ENCODE data around the gene ADK. TPM values are rescaled to one million over a fixed set of nuclear protein-coding genes. Genes with fewer than 3 reads are reported as not detected.

Gene ADK
- total and polyA plus RNA-seq, 8 donors = 7.2 to 66.1 (median 21.5) TPM

- H3K36me3 ChIP-seq = peaks cover 0 to 10% (median 7%) of the 10 kb centered on the region in 4 donors
- intact Hi-C loops (cut with DNase I; ENCODE audit: low total_unique reads) = no loop called here
- H3K4me1 ChIP-seq = peaks cover 0 to 13% (median 5%) of the 10 kb centered on the region in 4 donors
- H3K27ac ChIP-seq = peak overlapping the region in 2 of 5 donors; percentile 19 to 45
- H3K27me3 ChIP-seq = no peaks in the 10 kb centered on the region
- no peak for TF ChIP-seq POLR2A (IDR thresholded peaks at IDR 0.05)
- no peak for TF ChIP-seq POLR2AphosphoS5 (IDR thresholded peaks at IDR 0.05)
- TF ChIP-seq, protein P1, sequence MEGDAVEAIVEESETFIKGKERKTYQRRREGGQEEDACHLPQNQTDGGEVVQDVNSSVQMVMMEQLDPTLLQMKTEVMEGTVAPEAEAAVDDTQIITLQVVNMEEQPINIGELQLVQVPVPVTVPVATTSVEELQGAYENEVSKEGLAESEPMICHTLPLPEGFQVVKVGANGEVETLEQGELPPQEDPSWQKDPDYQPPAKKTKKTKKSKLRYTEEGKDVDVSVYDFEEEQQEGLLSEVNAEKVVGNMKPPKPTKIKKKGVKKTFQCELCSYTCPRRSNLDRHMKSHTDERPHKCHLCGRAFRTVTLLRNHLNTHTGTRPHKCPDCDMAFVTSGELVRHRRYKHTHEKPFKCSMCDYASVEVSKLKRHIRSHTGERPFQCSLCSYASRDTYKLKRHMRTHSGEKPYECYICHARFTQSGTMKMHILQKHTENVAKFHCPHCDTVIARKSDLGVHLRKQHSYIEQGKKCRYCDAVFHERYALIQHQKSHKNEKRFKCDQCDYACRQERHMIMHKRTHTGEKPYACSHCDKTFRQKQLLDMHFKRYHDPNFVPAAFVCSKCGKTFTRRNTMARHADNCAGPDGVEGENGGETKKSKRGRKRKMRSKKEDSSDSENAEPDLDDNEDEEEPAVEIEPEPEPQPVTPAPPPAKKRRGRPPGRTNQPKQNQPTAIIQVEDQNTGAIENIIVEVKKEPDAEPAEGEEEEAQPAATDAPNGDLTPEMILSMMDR (IDR thresholded peaks at IDR 0.05) = no peak
- no peak for TF ChIP-seq EP300 (IDR thresholded peaks at IDR 0.05)
- no peaks in the 10 kb centered on the region for H3K9me3 ChIP-seq
- 22 to 59% (median 43%) methylated on average over 3 of the region's 3 CpGs for WGBS, 5 donors
- peak in 1 of 2 donors; percentile 58 for DNase-seq
- no peak overlapping the region for H3K4me3 ChIP-seq
These were observed 553.8 kb downstream of the ADK start for GRCh38 chr10:74704629-74705357.

DNA sequence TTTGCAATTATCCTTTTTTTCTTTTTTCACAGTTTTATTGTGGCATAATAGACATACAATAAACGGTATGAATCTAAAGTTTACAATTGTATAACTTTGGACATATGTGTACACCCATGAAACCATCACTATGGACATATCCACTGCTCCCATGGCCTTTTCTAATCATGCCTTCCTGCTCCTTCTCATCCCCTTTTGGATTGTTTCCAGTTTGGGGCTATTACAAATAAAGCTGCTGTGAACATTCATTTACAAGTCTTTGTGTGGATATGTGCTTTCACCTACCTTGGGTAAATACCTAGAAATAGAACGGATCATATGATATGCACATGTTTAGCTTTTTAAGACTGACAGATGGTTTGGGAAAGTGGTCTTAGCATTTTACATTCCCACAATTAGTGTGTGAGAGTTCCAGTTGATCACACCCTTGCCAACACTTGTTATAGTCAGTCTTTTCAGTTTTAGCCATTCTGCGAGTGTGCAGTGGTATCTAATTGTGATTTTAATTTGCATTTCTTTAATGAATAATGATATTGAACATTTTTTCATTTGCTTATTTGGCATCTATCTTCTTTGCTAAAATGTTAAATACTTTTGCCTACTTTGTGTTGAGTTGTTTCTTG lies 554.4 kb downstream of the ADK start:
- peak overlapping the region in 1 of 5 donors; percentile 19 for H3K27ac ChIP-seq
- H3K4me1 ChIP-seq = peaks cover 0 to 13% (median 5%) of the 10 kb centered on the region in 4 donors
- no peaks in the 10 kb centered on the region for H3K9me3 ChIP-seq
- WGBS, 5 donors = 53 to 78% (median 60%) methylated on average over 3 of the region's 3 CpGs
- no peaks in the 10 kb centered on the region for H3K27me3 ChIP-seq
- no peak overlapping the region for H3K4me3 ChIP-seq
- TF ChIP-seq POLR2A (IDR thresholded peaks at IDR 0.05) = no peak
- no peak for TF ChIP-seq EP300 (IDR thresholded peaks at IDR 0.05)
- no peak for TF ChIP-seq POLR2AphosphoS5 (IDR thresholded peaks at IDR 0.05)
- TF ChIP-seq, protein P1 (IDR thresholded peaks at IDR 0.05) = no peak
- intact Hi-C loops (cut with DNase I; ENCODE audit: low total_unique reads) = no loop called here
- DNase-seq = peak in 1 of 2 donors; percentile 13
- peaks cover 0 to 15% (median 7%) of the 10 kb centered on the region in 4 donors for H3K36me3 ChIP-seq

DNA sequence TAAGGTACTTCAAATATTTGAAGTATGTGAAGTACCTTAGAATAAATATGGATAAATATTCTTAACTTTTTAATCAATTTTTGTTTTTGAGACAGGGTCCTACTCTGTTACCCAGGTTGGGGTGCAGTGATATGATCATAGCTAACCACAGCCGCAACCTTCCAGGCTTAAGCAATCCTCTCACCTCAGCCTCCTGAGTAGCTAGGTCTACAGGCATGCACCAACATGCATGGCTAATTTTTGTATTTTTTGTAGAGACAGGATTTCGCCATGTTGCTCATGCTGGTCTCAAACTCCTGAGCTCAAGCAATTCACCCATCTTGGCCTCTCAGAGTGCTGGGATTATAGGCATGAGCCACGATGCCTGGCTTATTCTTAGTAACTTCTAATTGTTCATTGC lies 555.9 kb downstream of the ADK start:
- Histone ChIP-seq H3K9me3 (no peaks in the 10 kb centered on the region), H3K27me3 (no peaks in the 10 kb centered on the region), H3K4me1 (peaks cover 0 to 13% (median 5%) of the 10 kb centered on the region in 4 donors), H3K4me3 (no peak overlapping the region), H3K36me3 (peaks cover 0 to 15% (median 10%) of the 10 kb centered on the region in 4 donors), H3K27ac (no peak overlapping the region)
- no peak for TF ChIP-seq EP300 (IDR thresholded peaks at IDR 0.05)
- TF ChIP-seq POLR2AphosphoS5 (IDR thresholded peaks at IDR 0.05) = no peak
- 93 to 99% (median 97%) methylated on average over 3 of the region's 3 CpGs for WGBS, 5 donors
- DNase-seq = no peak
- intact Hi-C loops (cut with DNase I; ENCODE audit: low total_unique reads) = no loop called here

- Histone ChIP-seq H3K27ac (no peak overlapping the region), H3K9me3 (no peaks in the 10 kb centered on the region), H3K36me3 (peaks cover 0 to 15% (median 10%) of the 10 kb centered on the region in 4 donors), H3K27me3 (no peaks in the 10 kb centered on the region), H3K4me1 (peaks cover 0 to 13% (median 5%) of the 10 kb centered on the region in 4 donors), H3K4me3 (no peak overlapping the region)
- DNase-seq = no peak
- 91 to 100% (median 95%) methylated on average over 2 of the region's 2 CpGs for WGBS, 5 donors
- TF ChIP-seq, protein P1 (IDR thresholded peaks at IDR 0.05) = no peak
- TF ChIP-seq POLR2AphosphoS5 (IDR thresholded peaks at IDR 0.05) = no peak
- no peak for TF ChIP-seq POLR2A (IDR thresholded peaks at IDR 0.05)
- no peak for TF ChIP-seq EP300 (IDR thresholded peaks at IDR 0.05)
- intact Hi-C loops (cut with DNase I; ENCODE audit: low total_unique reads) = no loop called here
These were observed 557.2 kb downstream of the ADK start for GRCh38 chr10:74708246-74708645.

Data from stomach (tissue), 9 donors.